Neutrophil (primary cell): Measurements from ENCODE around the gene MLLT6.

Experiments used
- H3K27ac ChIP-seq: fragments of 200-600 bp; sonication (generic); 2 replicates; pipeline ENCODE4 v1.5.1; 2016; ENCODE audit warnings: mild to moderate bottlenecking, moderate library complexity
- H3K27me3 ChIP-seq: fragments of 200-600 bp; sonication (generic); 2 replicates; pipeline ENCODE4 v1.6.0; 2016; ENCODE audit warnings: mild to moderate bottlenecking
- H3K36me3 ChIP-seq: fragments of 200-600 bp; sonication (generic); 2 replicates; pipeline ENCODE4 v1.5.1; 2017
- H3K4me1 ChIP-seq, 2 experiments: fragments of 200-600 bp in 1 of 2; sonication (generic) in 1 of 2; 1 replicate in 1 of 2; 2 replicates in 1 of 2; pipeline versions ENCODE4 v1.5.1 to v1.6.1; 2013 to 2016; ENCODE audit warnings: low read depth in 1 of 2, low read length in 1 of 2, mild to moderate bottlenecking in 1 of 2, moderate library complexity in 1 of 2; ENCODE audit not compliant: control insufficient read depth in 1 of 2, insufficient read depth in 1 of 2
- H3K4me3 ChIP-seq, 2 experiments: fragments of 200-600 bp in 1 of 2; sonication (generic) in 1 of 2; 1 replicate in 1 of 2; 2 replicates in 1 of 2; pipeline ENCODE4 v1.5.1; 2013 to 2016; ENCODE audit warnings: low read depth in 1 of 2, low read length in 1 of 2, mild to moderate bottlenecking in 1 of 2, moderate library complexity in 1 of 2
- H3K9me3 ChIP-seq: fragments of 200-600 bp; sonication (generic); 2 replicates; pipeline ENCODE4 v1.5.1; 2016
- TF ChIP-seq, protein P1 (sequence below): fragments of 200-600 bp; sonication (generic); IDR thresholded peaks from 2 replicates; pipeline ENCODE4 v1.5.1; 2016; ENCODE audit warnings: antibody characterized with exemption

Gene MLLT6

DNA sequence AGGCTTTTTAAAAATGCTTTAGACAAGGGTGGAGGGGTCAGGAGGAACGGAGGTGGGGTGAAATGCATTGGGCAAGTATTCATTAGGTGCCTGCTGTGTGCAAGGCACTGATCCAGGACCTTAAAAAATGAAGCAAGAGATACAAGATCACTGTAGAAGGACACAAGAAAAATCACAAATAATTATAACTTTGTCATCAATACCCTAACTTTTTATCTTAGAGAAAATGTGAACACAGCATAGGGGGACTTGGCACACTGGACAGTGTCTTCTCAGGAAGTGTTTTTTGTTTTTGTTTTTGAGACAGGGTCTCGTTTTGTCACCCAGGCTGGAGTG is 37.3 kb upstream of the MLLT6 start:
- Histone ChIP-seq H3K27me3 (peaks cover 94% of the 10 kb centered on the region), H3K9me3 (no peaks in the 10 kb centered on the region), H3K4me3 (no peak overlapping the region), H3K27ac (no peak overlapping the region), H3K36me3 (no peaks in the 10 kb centered on the region), H3K4me1 (no peaks in the 10 kb centered on the region)
- TF ChIP-seq, protein P1, sequence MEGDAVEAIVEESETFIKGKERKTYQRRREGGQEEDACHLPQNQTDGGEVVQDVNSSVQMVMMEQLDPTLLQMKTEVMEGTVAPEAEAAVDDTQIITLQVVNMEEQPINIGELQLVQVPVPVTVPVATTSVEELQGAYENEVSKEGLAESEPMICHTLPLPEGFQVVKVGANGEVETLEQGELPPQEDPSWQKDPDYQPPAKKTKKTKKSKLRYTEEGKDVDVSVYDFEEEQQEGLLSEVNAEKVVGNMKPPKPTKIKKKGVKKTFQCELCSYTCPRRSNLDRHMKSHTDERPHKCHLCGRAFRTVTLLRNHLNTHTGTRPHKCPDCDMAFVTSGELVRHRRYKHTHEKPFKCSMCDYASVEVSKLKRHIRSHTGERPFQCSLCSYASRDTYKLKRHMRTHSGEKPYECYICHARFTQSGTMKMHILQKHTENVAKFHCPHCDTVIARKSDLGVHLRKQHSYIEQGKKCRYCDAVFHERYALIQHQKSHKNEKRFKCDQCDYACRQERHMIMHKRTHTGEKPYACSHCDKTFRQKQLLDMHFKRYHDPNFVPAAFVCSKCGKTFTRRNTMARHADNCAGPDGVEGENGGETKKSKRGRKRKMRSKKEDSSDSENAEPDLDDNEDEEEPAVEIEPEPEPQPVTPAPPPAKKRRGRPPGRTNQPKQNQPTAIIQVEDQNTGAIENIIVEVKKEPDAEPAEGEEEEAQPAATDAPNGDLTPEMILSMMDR, result no peak

DNA sequence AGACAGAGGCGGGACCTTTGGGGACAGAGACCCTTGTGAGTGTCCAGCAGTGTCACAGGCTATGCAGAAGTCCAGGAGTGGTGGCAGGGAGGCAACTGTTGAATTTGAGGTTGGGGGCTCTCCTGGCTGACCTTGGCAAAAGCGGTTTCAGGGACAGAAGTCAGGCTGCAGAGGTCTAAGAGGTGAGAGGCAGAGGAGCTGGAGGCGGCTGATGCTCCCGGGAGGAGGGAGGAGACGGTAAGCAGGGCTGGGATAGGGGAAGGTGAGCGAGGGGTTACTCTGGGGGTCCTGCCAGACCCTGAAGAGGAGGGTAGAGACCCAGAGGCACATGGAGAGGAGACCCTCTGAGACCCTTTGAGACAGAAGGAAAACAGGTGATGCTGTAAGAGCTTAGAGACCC is 35.6 kb upstream of the MLLT6 start:
- Histone ChIP-seq H3K27ac (no peak overlapping the region), H3K9me3 (no peaks in the 10 kb centered on the region), H3K27me3 (peaks cover 94% of the 10 kb centered on the region), H3K4me1 (peaks cover 8 to 13% of the 10 kb centered on the region in 2 experiments), H3K36me3 (no peaks in the 10 kb centered on the region), H3K4me3 (no peak overlapping the region)
- TF ChIP-seq, protein P1, result no peak

DNA sequence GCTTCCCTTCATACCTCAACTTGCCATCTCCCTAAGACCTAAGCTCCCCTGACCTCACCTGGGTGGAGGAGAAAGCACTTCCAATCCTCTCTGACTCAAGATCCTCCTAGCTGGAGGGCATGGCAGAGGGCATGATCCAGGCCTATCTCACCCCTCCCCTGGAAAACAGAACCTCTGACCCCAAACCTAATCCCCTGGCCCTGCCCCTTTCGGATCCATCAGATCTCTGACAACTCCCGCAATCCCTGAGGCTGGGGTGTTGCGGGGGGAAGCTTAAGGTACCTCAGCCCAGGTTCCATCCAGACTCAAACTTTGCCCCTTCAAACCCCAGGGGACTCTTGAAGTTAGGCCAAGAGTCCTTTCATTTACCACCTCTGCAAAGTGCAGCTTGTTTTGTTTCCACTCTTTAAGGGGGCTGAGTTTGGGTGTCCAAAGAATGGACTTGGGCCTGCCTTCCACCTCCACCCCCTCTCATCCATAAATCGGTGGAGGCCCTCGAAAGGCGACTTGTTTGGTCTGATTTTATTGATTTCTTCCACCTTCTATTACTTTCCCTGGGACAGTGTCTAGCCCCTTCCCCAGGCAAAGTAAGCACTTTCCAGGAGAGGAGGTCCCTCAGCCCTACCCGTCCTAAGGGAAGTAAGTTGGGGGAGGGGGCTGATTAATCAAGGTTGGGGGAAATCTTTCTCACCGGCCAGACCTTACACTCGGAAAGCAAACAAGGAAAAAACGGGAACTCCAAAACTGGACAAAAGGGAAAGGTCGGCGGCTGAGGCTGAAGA is 32.9 kb upstream of the MLLT6 start:
- peaks cover 12 to 20% of the 10 kb centered on the region in 2 experiments for H3K4me1 ChIP-seq
- H3K36me3 ChIP-seq, result no peaks in the 10 kb centered on the region
- H3K9me3 ChIP-seq, result no peaks in the 10 kb centered on the region
- H3K27me3 ChIP-seq, result peaks cover 100% of the 10 kb centered on the region
- H3K27ac ChIP-seq, result no peak overlapping the region
- TF ChIP-seq, protein P1, result no peak
- no peak overlapping the region for H3K4me3 ChIP-seq

DNA sequence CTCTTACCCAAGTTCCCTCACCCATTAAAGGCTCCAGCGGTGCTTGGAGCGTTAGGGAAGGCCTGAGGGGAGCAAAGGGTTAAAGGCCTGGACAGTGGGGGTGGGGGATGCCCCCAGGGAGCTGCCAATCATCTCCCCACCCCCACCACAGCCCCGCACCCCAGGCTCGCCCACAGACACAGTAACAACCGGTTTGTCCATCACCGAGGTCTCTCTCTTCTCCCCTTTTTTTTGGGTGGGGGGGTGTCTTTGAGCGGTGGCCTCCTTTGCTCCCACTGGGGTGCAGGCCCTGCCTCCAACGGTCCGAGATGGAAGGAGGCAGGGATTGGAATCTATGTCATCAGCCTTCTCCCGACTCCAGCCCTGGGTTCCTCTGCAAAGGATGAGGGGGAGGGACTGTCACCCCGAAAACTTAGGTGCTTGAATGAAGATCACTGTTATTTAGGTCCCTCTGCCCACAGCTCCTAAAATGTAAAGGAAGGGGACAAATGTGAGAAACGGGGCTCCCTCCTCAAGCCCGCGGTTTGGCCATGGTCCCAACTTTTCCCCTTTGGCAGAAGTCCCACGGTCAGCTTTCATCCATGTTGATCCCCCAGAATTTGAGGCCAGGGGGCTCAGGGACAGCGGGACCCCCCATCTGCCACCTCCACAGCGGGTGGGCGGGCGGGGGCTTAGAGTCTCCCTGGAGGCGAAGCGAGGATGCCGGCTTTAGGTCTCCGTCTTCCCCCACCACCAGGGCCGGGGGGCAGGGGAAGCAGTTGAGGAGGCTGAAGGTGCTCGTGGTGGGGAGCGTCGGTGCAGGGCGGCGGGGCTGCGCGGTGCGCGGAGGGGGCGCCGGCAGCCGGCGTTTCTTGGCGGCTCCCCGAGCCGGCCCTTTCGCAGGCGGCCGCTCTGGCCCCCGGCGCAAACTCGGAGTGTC is 32.0 kb upstream of the MLLT6 start:
- H3K36me3 ChIP-seq, result no peaks in the 10 kb centered on the region
- TF ChIP-seq, protein P1, result no peak
- peaks cover 12 to 20% of the 10 kb centered on the region in 2 experiments for H3K4me1 ChIP-seq
- no peak overlapping the region for H3K27ac ChIP-seq
- H3K27me3 ChIP-seq, result peaks cover 100% of the 10 kb centered on the region
- no peak overlapping the region for H3K4me3 ChIP-seq
- no peaks in the 10 kb centered on the region for H3K9me3 ChIP-seq

DNA sequence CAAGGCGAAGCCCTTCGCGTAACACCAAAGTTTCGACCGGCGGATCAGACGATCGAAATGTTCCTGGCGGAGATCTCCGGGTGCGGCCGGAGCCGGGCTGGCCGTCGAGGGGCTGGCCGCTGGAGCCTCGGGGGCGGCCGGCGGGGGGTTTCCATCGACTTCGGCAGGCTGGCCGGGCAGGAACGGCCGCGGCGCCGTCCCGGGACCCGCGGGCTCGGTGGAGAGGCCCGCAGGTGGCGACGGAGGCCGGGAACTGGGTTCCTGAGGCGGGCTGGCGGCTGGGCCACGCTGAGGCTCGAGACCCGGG is 31.4 kb upstream of the MLLT6 start:
- H3K9me3 ChIP-seq, result no peaks in the 10 kb centered on the region
- TF ChIP-seq, protein P1, result no peak
- peak overlapping the region; percentile 39 to 58 for H3K4me3 ChIP-seq
- H3K27ac ChIP-seq, result no peak overlapping the region
- H3K36me3 ChIP-seq, result no peaks in the 10 kb centered on the region
- peaks cover 100% of the 10 kb centered on the region for H3K27me3 ChIP-seq
- H3K4me1 ChIP-seq, result peaks cover 12 to 20% of the 10 kb centered on the region in 2 experiments
